OCI-LY1 (cell line): Measurements from ENCODE around the gene GPR160.

Source experiments
- CTCF ChIP-seq: fragments of 200-600 bp; sonication (generic), shearing (Covaris generic); IDR thresholded peaks from 2 replicates; pipeline ENCODE4 v1.5.1; 2017; ENCODE audit warnings: mild to moderate bottlenecking, antibody characterized with exemption, low read length, moderate library complexity, mixed read lengths
- EZH2 ChIP-seq: fragments of 200-600 bp; sonication (generic), shearing (Covaris generic); IDR thresholded peaks from 2 replicates; pipeline ENCODE4 v1.8.0; 2017; ENCODE audit warnings: borderline replicate concordance, mixed run types, mild to moderate bottlenecking, antibody characterized with exemption, low read length, moderate library complexity, mixed read lengths

GRCh38 chr3:170076715-170077238 lies 39.0 kb downstream of the GPR160 start:
- TF ChIP-seq CTCF (no peak), EZH2 (no peak)
